ENCODE measurements around the gene GPSM1.

GPSM1 gene

DNA sequence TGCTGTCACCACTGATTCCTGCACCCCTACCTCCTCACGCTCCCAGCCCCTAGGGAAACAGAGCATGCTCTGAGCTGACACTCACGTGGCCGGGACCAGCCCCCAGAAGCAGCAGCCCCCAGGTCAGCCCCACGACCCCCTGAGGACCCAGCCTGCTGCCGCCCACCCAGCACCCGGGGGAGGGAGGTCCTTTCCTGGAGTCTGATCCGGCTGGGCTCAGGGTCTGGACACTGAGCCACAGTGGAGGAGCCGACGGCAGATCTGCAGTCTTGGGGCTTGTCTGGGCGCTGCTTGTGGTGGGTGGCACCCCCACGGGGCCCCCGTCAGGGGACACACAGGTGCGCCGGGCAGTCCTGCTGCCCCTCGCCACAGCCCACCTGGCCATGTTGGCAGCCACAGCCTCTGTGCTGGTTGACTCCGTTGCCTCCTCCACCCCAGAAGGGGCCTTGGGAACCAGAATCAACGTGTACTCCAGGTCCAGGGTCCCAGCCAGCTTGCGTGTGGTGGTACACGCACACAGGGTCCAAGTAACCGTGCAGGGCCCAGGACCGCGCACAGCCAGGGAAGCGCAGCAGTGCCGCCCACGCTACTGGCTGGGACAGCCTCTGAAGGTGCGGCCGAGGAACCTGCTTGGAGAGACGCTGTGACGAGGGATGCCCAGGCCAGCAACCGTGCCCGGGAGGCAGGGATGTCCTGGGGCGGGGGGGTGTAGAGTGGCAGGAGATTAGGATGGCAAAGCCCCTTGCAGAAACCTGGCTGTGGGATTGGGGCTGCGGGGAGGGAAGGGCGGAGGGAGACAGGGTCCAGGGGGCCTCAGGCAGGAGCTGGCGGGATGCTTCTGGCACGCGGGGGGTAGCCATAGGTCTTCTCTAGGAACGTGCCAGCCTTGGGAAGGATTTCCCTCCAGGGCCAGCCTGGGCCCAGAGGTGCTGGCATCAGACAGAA is 32.7 kb downstream of the GPSM1 start:
- Histone ChIP-seq H3K36me3 (ENCODE audit: insufficient read depth, low read length) (no peaks in the 10 kb centered on the region), H3K4me3 (ENCODE audit: low read length, poor library complexity, severe bottlenecking) (no peak overlapping the region), H3K9me3 (ENCODE audit: insufficient read depth, low read depth, low read length) (no peaks in the 10 kb centered on the region), H3K9ac (ENCODE audit: low read depth, low read length, poor library complexity, severe bottlenecking) (no peak overlapping the region), H2AFZ (ENCODE audit: low read length) (no peak overlapping the region), H3K4me1 (ENCODE audit: insufficient read depth, low read length, poor library complexity, severe bottlenecking) (peaks cover 6% of the 10 kb centered on the region), H3K9me2 (replicated peaks; ENCODE audit: low read depth, low read length) (no peaks in the 10 kb centered on the region), H4K20me1 (ENCODE audit: insufficient read depth, low read length, poor library complexity, severe bottlenecking) (peaks cover 7% of the 10 kb centered on the region), H3K4me2 (ENCODE audit: low read depth, low read length, poor library complexity, severe bottlenecking) (no peak overlapping the region), H3K27me3 (ENCODE audit: insufficient read depth, low read length, poor library complexity, severe bottlenecking) (no peaks in the 10 kb centered on the region), H3K79me2 (ENCODE audit: insufficient read depth, low read length) (no peaks in the 10 kb centered on the region), H3F3A (ENCODE audit: low read depth) (no peaks in the 10 kb centered on the region)
- TF ChIP-seq EZH2phosphoT487 (IDR thresholded peaks at IDR 0.05; ENCODE audit: borderline replicate concordance) = no peak
- TF ChIP-seq, protein P1, sequence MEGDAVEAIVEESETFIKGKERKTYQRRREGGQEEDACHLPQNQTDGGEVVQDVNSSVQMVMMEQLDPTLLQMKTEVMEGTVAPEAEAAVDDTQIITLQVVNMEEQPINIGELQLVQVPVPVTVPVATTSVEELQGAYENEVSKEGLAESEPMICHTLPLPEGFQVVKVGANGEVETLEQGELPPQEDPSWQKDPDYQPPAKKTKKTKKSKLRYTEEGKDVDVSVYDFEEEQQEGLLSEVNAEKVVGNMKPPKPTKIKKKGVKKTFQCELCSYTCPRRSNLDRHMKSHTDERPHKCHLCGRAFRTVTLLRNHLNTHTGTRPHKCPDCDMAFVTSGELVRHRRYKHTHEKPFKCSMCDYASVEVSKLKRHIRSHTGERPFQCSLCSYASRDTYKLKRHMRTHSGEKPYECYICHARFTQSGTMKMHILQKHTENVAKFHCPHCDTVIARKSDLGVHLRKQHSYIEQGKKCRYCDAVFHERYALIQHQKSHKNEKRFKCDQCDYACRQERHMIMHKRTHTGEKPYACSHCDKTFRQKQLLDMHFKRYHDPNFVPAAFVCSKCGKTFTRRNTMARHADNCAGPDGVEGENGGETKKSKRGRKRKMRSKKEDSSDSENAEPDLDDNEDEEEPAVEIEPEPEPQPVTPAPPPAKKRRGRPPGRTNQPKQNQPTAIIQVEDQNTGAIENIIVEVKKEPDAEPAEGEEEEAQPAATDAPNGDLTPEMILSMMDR (conservative IDR thresholded peaks at IDR 0.05; ENCODE audit: low read length) = no peak

DNA sequence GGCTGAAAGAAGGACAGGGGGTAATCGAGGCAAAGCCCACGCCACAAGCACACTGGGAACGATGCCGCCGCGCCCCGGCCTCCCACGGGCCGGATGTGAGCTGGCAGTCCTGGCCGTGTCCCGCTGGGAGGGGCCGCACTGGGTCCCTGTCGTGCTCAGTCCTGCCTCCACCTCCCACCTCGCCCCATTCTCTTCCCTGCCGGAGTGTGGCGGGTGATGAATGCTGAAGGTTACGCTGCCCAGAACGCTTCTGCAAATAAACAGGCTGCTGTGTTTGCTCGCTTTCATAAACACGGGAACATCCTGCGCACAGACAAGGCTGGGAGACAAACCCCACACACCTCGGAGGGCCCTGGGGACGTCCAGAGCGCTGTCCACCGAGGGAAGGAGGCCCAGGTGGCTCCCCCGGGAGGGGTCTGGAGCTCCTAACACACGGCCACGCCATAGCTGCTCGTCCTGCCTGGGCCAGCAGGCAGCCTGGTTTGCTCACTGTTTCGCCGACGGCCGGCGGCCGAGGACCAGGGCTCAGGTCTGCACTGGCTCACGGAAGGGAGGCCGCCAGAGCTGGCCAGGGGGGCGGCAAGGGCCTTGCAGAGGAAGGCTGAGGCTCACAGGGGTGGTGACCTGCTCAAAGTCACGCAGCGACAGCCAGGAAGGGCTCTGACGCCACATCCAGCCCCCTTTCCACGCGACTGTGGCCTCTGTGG is 33.9 kb downstream of the GPSM1 start:
- no peaks in the 10 kb centered on the region for H3K27me3 ChIP-seq (ENCODE audit: insufficient read depth, low read length, poor library complexity, severe bottlenecking)
- no peak overlapping the region for H3K4me3 ChIP-seq (ENCODE audit: low read length, poor library complexity, severe bottlenecking)
- H2AFZ ChIP-seq (ENCODE audit: low read length) = no peak overlapping the region
- no peaks in the 10 kb centered on the region for H3F3A ChIP-seq (ENCODE audit: low read depth)
- H4K20me1 ChIP-seq (ENCODE audit: insufficient read depth, low read length, poor library complexity, severe bottlenecking) = peaks cover 7% of the 10 kb centered on the region
- H3K4me1 ChIP-seq (ENCODE audit: insufficient read depth, low read length, poor library complexity, severe bottlenecking) = peaks cover 6% of the 10 kb centered on the region
- H3K9me2 ChIP-seq (replicated peaks; ENCODE audit: low read depth, low read length) = no peaks in the 10 kb centered on the region
- no peaks in the 10 kb centered on the region for H3K9me3 ChIP-seq (ENCODE audit: insufficient read depth, low read depth, low read length)
- no peaks in the 10 kb centered on the region for H3K36me3 ChIP-seq (ENCODE audit: insufficient read depth, low read length)
- no peaks in the 10 kb centered on the region for H3K79me2 ChIP-seq (ENCODE audit: insufficient read depth, low read length)
- no peak for TF ChIP-seq EZH2phosphoT487 (IDR thresholded peaks at IDR 0.05; ENCODE audit: borderline replicate concordance)
- TF ChIP-seq, protein P1 (conservative IDR thresholded peaks at IDR 0.05; ENCODE audit: low read length) = no peak
- H3K4me2 ChIP-seq (ENCODE audit: low read depth, low read length, poor library complexity, severe bottlenecking) = no peak overlapping the region
- no peak overlapping the region for H3K9ac ChIP-seq (ENCODE audit: low read depth, low read length, poor library complexity, severe bottlenecking)

DNA sequence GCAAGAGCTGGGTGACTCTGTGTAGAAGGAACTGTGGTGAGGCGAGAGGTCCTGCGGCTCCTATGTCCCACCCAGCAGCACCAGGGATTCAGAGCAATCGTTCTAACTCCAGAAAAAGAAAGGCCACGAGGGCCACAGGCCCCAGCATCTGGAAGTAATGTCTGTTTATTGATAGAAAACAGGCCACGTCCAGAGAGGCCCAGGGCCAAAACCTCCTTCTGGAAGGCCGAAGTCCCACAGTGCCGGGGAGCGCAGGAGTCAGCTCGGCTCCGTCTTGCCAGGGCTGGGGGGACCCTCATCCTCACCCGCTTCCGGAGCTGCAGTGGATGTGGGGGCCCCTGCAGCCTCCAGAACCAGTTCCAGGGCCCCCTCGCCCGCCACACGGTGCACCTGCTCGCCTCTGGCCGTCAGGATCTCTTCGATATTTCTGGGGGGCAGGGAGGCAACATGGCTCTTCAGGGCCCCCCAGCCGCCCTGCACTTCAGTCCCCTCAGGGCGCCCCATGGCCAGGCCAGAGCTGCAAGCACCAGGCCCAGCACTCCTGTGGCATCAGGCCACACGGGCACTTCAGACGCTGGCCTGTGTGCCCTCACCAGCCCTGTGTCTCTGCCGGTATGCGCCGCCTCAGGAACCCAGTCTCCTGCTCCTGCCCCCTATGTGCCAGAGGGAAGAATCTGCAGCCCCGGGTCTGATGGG is 34.6 kb downstream of the GPSM1 start:
- no peaks in the 10 kb centered on the region for H3K36me3 ChIP-seq (ENCODE audit: insufficient read depth, low read length)
- H3K4me1 ChIP-seq (ENCODE audit: insufficient read depth, low read length, poor library complexity, severe bottlenecking) = peaks cover 6% of the 10 kb centered on the region
- H3K9ac ChIP-seq (ENCODE audit: low read depth, low read length, poor library complexity, severe bottlenecking) = no peak overlapping the region

More for the DNA sequence above, 34.6 kb downstream of the GPSM1 start:
- H4K20me1 ChIP-seq (ENCODE audit: insufficient read depth, low read length, poor library complexity, severe bottlenecking) = peaks cover 7% of the 10 kb centered on the region
- H2AFZ ChIP-seq (ENCODE audit: low read length) = no peak overlapping the region
- TF ChIP-seq EZH2phosphoT487 (IDR thresholded peaks at IDR 0.05; ENCODE audit: borderline replicate concordance) = no peak
- TF ChIP-seq, protein P1 (conservative IDR thresholded peaks at IDR 0.05; ENCODE audit: low read length) = no peak
- no peak overlapping the region for H3K4me3 ChIP-seq (ENCODE audit: low read length, poor library complexity, severe bottlenecking)
- no peaks in the 10 kb centered on the region for H3K9me2 ChIP-seq (replicated peaks; ENCODE audit: low read depth, low read length)
- H3K9me3 ChIP-seq (ENCODE audit: insufficient read depth, low read depth, low read length) = no peaks in the 10 kb centered on the region
- H3K79me2 ChIP-seq (ENCODE audit: insufficient read depth, low read length) = no peaks in the 10 kb centered on the region
- no peaks in the 10 kb centered on the region for H3F3A ChIP-seq (ENCODE audit: low read depth)
- peak overlapping the region; percentile 58 for H3K4me2 ChIP-seq (ENCODE audit: low read depth, low read length, poor library complexity, severe bottlenecking)
- H3K27me3 ChIP-seq (ENCODE audit: insufficient read depth, low read length, poor library complexity, severe bottlenecking) = no peaks in the 10 kb centered on the region
